ENCODE data around the gene CHAD. TPM values are rescaled to one million over a fixed set of nuclear protein-coding genes. Genes with fewer than 3 reads are reported as not detected.
A peak's percentile ranks its signal among the peaks of the same experiment; 100 is the strongest.

CHAD gene
- total and polyA plus RNA-seq, 2 of the 4 experiments (the other 2 are of a cell fraction) = 0.03 TPM; not detected in 1

DNA sequence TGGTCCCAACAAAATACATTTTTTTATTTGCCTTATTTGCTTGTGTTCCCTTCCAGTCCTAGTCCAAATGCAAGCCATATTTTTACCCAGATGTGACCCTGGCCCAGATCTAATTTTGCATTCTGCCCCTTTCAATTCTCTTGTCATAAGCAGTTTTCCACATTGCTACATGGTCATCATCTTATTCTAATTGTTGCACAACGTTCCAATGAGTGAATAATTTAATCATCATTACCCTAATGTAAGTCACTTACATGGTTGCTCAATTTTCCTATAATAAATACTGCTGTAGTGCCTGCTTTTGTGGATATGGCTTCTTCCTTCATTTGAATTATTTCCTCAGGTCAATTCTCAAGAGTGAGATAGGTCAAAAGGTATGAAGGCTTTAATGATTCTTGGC is 22.8 kb upstream of the CHAD start:
- Histone ChIP-seq H3K56ac (ENCODE audit: extremely low read depth, insufficient read depth, low read length) (no peak overlapping the region), H4K8ac (ENCODE audit: low read depth in 2 of 2, low read length in 2 of 2) (no peak overlapping the region), H3K18ac (ENCODE audit: low read depth, low read length) (no peak overlapping the region), H3K4me2 (ENCODE audit: low read depth, low read length) (no peak overlapping the region), H3K4me3 (ENCODE audit: insufficient read depth, low read depth, low read length) (no peak overlapping the region), H2AK5ac (ENCODE audit: low read depth, low read length) (no peak overlapping the region), H3K4ac (ENCODE audit: low read depth, low read length) (no peak overlapping the region), H3K4me1 (ENCODE audit: control insufficient read depth, insufficient read depth, low read length) (no peaks in the 10 kb centered on the region), H2BK20ac (ENCODE audit: low read depth, low read length) (no peak overlapping the region), H3K36me3 (ENCODE audit: control insufficient read depth, insufficient read depth, low read length) (no peaks in the 10 kb centered on the region; the same call in 1 of the 2 replicates), H4K91ac (ENCODE audit: insufficient read depth, low read depth, low read length) (no peak overlapping the region), H3K79me1 (ENCODE audit: low read depth in 1 of 2, low read length in 2 of 2) (no peaks in the 10 kb centered on the region), H3K27me3 (ENCODE audit: control insufficient read depth, insufficient read depth, low read length) (no peaks in the 10 kb centered on the region; the same call in none of the 2 replicates), H3K9me3 (ENCODE audit: control insufficient read depth, insufficient read depth, low read length) (no peaks in the 10 kb centered on the region), H4K5ac (ENCODE audit: low read depth, low read length) (no peak overlapping the region), H3K9me1 (ENCODE audit: insufficient read depth, low read length) (no peaks in the 10 kb centered on the region), H3K9ac (ENCODE audit: low read depth, low read length) (no peak overlapping the region), H2AK9ac (replicated peaks; ENCODE audit: low read depth, low read length, poor library complexity) (no peak overlapping the region), H2BK15ac (ENCODE audit: low read depth, low read length) (no peak overlapping the region), H2AFZ (replicated peaks; ENCODE audit: low read length, poor library complexity) (no peak overlapping the region), H2BK5ac (ENCODE audit: low read depth, low read length, poor library complexity, severe bottlenecking) (no peak overlapping the region), H3K27ac (ENCODE audit: insufficient read depth, low read length) (no peak overlapping the region), H2BK120ac (ENCODE audit: low read depth, low read length) (no peak overlapping the region), H3K14ac (replicated peaks; ENCODE audit: low read depth, low read length) (no peak overlapping the region), H4K20me1 (ENCODE audit: insufficient read depth, low read length) (no peaks in the 10 kb centered on the region), H3K23ac (ENCODE audit: low read depth, low read length) (no peak overlapping the region)
- POLR2A ChIA-PET (ENCODE audit: unreplicated experiment) = no interaction called here
- no TSS peak for BruUV-seq (replicated peaks)
- in situ Hi-C loops (cut with MboI; ENCODE audit: low sequenced_read_pairs) = no loop called here
- DNase-seq = no peak
- intact Hi-C loops (cut with micrococcal nuclease) = no loop called here
- dilution Hi-C loops (cut with HindIII; ENCODE audit: low sequenced_read_pairs, unreplicated experiment) = no loop called here
- no peak for TF ChIP-seq USF2 (IDR thresholded peaks at IDR 0.05; ENCODE audit: low read depth, low read length)
- TF ChIP-seq CEBPB (IDR thresholded peaks at IDR 0.05; ENCODE audit: low read depth, low read length) = peak; percentile 70
- no peak for TF ChIP-seq MXI1 (IDR thresholded peaks at IDR 0.05; ENCODE audit: borderline replicate concordance, low read depth, low read length)
- no peak for ATAC-seq (ENCODE audit: low read depth)
- no CpG with 5 or more reads among the region's 1 CpG for WGBS, 2 experiments (ENCODE audit: extremely low coverage in 2 of 2, insufficient read length in 1 of 2)
- CTCF ChIA-PET = no interaction called here
